DMS153 treated with DMSO at 0.1 percent for 48 hours (cell line): Measurements from ENCODE around the gene ZNF217.
A peak's percentile ranks its signal among the peaks of the same experiment; 100 is the strongest.
"Not testable (repeated sequence)": the region's sequence is repeated elsewhere in the genome, so short reads cannot be mapped to it uniquely, and the experiment has no call there.

Source experiments
- DNase-seq: peaks from one replicate; lab custom pipeline; 2025; ENCODE audit not compliant: unreplicated experiment; lab: John Stamatoyannopoulos, UW

Gene ZNF217

DNA sequence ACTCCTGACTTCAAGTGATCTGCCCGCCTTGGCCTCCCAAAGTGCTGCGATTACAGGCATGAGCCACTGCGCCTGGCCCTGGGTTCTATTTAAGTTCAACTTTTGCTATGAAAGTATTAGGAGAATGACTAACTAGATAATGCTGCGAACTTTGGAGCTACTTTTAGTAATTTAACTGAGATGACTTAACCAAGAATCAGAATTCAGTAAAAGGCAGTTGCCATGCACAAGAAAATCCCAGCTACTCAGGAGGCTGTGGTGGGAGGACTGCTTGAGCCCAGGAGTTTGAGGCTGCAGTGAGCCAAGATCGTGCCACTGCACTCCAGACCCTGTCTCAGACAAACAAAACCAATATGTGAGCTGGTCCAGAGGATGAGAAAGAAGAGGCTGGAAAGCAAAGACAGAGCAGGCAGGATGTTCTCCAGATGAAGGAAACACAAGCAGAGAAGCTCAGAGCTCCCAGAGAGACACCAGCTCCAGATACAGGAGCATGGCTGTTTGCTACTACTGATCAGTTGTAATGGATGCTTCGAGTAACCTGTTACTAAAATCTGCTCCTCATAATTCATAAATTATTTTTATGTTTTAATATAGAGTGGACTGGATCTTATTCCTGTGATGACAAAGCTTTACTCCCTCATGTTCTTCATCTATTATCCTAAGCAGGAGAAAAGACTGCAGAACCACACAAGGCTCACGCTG is 23.9 kb downstream of the ZNF217 start:
- DNase-seq: no peak

DNA sequence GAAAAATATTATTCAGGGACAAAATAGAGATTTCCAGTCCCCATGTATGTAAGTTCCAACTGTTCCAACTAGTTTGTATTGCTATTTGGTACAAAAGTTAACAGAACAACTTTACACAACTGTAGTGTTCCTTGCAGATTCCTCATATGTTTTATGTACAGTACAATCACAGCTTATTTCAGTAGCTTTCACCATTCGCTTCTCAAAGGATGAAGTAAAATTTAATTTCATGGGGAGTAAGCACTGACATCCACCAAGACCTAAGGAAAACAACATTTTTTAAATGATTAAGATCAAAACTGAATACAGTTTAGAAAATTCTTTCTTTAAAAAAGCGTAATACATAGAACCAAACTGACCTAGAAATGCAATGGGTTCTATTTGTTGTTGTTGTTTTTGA is 24.6 kb downstream of the ZNF217 start:
- no peak for DNase-seq

DNA sequence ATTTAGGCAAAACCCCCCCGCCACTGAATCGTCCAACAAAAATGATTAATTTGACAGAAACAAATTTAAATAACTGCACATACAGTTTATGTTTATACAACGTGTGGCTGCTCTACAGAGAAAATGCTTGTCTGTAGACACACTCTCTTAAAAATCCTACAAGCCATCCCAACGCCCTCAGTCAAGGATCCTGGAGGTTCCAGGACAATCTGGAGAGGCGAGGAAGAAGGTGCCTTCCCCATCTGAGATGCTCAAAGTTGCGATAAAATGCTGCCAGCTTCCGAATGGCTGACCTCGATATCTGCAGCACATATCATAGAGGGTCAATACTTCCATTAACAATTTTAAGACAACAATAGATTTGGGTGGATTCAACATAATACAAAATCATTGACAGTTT is 25.3 kb downstream of the ZNF217 start:
- no peak for DNase-seq

DNA sequence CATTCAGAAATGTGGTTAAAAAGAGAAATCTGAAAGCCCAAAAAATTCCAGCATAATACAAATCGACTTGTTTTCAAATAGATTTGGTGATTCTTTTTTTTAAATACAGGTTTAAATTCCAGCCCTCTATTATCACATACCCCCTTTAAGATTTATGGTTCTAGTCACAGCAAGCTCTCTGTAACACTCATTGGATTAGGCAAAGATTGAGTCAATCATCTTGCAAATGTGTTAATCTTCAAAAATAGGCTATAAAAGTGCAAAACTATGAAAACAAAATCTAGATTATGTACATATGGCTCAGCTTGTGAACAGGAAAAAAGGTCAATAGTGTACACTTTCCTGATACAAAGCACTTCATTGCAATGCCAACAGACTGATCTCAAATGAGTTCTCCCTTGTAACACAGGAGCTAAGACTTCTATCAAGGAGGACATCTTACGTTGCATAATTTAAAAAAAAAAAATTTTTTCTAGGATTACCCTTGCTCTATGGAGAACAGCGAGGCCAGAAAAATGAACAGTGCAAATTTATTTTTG is 26.2 kb downstream of the ZNF217 start:
- no peak for DNase-seq

DNA sequence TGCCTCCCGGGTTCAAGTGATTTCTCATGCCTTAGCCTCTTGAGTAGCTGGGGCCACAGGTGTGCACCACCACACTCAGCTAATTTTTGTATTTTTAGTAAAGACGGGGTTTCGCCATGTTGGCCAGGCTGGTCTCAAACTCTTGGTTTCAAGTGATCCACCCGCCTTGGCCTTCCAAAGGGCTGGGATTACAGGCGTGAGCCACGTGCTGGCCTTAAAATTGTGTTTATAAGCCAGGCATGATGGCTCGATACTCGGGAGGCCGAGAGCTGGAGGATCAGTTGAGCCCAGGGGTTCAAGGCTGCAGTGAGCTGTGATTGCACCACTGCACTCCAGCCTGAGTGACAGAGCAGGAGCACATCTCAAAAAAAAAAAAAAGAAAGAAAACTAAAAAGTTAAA is 27.0 kb downstream of the ZNF217 start:
- DNase-seq: not testable (repeated sequence)

DNA sequence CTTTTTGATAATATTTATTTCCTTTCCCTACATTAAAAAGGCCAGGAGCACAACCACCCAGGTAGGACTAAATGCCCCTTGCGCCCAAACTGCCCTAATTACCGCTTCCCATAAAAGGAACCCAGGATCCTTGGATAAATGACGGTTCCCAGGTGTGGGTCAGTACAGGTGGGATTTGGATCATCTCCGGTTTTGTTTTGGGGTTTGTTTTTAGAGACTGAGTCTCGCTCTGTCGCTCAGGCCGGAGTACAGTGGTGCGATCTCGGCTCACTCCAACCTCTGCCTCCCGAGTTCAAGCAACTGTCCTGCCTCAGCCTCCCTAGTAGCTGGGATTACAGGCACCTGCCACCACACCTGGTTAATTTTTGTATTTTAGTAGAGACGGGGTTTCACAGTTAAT is 28.4 kb downstream of the ZNF217 start:
- no peak for DNase-seq

DNA sequence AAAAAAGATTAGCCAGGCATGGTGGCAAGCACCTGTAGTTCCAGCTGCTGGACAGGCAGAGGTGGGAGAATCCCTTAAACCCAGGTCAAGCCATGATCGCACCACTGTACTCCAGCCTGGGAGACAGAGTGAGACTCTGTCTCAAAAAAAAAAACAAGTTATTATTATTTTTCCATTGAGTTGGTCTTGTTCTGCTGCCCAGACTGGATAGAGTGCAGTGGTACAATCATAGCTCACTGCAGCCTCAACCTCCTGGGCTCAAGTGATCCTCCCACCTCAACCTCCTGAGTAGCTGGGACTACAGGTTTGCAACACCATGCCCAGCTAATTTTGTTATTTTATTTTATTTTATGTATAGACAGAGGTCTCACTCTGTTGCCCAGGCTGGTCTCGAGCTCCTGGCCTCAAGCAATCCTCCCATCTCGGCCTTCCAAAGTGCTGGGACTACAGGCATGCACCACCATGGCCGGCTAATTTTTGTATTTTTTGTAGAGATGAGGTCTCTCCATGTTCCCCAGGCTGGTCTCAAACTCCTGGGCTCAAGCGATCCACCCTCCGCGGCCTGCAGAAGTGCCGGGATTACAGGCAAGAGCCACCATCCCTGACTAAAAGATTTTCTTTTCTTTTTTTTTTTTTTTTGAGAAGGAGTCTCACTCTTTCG is 31.4 kb downstream of the ZNF217 start:
- not testable (repeated sequence) for DNase-seq

DNA sequence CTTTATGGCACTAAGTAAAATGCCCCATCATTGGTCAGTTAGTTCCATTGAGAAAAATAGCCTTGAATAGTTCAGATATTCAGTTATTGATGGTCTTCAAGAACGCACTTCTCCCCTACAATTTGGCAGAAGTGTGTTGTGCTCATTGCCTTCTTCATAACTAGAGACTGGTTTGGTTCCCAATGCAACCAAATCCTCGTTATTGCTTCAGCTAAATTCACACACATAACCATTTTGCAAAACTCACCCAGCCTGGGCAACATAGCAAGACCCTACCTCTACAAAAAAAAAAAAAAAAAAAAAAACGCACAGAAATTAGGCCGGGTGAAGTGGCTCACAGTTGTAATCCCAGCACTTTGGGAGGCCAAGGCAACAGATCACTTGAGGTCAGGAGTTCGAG is 32.1 kb downstream of the ZNF217 start:
- no peak for DNase-seq

DNA sequence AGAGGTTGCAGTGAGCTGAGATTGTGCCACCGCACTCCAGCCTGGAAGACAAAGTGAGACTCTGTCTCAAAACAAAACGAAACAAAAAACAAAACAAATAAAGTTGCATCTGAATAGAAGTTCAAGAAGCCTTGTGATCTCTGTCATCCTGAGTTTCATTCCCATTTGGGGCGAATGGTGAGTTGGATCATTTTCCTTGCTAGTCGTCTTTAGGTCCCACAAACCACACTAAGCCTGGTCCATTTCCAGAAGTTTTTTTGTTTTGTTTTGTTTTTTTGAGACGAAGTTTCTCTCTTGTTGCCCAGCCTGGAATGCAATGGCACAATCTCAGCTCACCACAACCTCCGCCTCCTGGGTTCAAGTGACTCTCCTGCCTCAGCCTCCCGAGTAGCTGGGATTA is 33.8 kb downstream of the ZNF217 start:
- DNase-seq: no peak

DNA sequence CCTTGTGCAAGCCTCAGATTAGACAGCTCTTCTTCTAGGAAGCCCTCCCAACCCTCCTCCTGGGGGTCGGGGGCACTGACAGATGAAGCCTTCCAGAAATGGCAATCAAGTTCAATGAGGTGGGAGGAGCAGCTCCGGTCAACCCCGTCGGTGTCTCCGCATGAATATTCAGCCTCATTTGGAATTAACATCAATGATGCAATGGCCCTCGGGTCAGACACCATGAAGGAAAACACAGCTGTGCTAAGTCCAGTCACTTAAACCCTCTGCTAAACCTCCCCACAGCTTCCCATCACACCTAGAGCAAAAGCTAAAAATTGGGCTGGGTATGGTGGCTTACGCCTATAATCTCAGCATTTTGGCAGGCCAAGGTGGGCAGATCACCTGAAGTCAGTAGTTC is 36.5 kb downstream of the ZNF217 start:
- DNase-seq: no peak

DNA sequence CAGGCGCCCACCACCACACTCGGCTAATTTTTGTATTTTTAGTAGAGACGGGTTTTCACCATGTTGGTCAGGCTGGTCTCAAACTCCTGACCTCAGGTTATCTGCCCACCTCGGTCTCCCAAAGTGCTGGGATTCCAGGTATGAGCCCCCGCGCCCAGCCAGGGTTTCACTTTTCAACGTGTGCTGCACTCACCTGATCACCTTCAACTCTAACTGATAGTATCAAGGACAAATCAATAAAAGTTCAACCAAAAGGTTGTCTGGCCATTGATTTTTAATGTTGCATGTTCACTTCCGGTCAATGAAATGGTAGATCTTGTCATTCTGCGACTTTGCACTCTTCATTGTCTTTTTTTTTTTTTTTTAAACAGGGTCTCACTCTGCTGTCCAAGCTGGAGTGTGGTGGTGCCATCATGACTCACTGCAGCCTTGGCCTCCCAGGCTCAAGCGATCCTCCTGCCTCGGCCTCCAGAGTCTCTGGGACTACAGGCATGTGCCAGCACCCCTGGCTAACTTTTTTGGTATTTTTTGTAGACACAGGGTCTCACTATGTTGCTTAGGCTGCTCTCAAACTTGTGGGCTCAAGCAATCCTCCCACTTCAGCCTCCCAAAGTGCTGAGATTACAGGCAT is 37.3 kb downstream of the ZNF217 start:
- DNase-seq: no peak

DNA sequence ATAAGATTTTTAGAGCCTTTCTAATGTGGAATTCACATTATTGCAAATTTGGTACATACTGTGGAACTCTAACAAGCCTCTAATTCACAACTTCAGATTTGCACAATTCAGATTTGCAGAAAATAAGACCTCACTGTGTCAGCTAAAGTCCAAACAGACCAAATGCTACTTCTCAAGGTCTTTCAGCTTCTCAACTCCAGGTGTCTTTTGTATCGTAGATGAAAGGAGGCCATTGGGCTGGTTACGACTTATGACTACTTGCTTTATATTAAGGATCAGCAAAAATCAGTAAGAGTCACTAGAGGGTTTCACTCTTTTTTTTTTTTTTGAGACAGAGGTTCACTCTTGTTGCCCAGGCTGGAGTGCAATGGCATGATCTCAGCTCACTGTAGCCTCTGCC is 37.8 kb downstream of the ZNF217 start:
- DNase-seq: no peak

DNA sequence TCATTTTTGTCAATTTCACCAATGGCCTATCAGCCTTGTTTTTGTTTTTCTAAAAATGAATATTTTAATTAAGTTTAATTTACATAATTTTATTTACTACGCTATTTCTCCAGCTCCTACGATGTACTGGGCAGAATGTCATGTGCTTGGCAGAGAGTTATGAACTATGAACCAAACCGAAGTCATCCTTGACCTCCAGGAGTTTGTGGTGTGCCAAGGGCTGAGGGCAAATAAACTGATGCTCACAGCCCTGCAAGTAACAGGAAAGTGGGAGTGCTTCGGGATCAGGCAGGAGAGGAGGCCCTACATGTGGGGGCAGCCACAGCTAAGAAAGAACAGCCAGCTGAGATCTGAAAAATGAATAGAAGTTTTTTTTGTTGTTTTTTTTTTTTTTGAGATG is 38.6 kb downstream of the ZNF217 start:
- DNase-seq: no peak

DNA sequence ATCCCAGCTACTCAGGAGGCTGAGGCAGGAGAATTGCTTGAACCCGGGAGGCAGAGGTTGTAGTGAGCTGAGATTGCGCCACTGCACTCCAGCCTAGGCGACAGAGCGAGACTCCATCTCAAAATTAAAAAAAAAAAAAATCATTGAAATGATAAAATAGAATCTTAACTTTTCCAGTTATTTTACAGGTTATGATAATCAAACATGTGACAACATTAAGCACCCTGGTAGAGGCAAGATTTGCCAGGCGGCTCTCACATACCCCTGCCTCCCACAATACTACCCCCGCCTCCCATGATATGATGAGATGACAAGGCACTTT is 41.1 kb downstream of the ZNF217 start:
- DNase-seq: not testable (repeated sequence)

DNA sequence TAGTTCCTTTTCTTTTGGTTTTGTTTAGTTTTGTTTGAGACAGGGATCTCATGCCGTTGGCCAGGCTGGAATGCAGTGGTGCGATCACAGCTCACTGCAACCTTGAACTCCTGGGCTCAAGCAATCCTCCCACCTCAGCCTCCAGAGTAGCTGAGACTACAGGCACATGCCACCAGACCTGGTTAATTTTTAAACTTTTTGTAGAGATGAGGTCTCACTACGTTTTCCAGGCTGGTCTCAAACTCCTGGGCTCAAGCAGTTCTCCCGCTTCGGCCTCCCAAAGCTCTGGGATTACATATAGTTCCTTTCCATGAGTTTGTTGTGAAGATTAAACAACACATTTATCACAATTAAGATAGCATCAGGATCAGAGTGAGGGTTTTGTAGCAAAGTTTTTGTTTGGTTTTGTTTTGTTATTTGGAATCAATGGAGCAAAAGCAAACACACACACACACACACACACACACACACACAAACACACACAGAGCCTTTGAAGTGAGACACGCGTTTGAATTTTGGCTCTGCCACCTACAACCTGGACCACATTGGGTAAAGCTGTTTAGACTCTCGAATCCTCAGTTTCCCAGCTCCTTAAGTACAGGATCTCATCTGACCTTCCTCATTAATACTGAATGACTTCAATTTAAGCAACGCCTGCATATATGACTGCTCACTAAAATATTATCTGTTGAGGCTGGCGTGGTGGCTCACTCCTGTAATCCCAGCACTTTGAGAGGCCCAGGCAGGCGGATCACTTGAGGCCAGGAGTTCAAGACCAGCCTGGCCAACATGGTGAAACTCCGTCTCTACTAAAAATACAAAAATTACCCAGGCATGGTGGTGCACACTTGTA is 41.7 kb downstream of the ZNF217 start:
- DNase-seq: not testable (repeated sequence)

DNA sequence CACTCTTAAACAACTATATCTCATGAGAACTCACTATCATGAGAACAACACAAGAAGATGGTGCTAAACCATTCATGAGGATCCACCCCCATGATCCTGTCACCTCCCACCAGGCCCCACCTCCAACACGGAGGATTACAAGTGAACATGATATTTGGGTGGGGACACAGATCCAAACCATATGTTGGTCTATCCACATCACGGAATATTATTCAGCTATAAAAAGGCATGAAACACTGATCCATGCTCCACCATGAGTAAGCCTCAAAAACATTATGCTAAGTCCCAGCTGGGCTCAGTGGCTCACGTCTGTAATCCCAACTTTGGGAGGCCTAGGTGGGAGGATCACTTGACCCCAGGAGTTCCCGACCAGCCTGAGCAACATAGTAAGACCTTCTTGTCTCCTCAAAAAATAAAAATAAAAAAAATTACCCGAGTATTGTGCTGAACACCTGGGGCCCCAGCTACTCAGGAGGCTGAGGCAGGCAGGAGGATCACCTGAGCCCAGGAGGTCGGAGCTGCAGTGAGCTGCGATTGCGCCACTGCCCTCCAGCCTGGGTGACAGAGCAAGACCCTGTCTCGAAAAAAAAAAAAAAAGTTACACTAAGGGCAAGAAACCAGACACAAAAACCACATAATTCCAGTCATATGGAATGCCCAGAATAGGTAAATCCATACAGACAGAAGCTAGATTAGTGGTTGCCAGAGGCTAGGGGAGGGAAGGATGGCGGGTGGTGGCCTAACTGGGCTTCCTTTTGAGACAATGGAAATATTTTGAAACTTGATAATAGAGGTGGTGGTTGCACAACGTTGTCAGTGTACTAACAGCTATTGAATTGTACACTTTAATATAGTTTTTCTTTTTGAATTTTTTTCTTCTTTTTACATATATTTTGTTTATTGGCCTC is 43.1 kb downstream of the ZNF217 start:
- DNase-seq: no peak

DNA sequence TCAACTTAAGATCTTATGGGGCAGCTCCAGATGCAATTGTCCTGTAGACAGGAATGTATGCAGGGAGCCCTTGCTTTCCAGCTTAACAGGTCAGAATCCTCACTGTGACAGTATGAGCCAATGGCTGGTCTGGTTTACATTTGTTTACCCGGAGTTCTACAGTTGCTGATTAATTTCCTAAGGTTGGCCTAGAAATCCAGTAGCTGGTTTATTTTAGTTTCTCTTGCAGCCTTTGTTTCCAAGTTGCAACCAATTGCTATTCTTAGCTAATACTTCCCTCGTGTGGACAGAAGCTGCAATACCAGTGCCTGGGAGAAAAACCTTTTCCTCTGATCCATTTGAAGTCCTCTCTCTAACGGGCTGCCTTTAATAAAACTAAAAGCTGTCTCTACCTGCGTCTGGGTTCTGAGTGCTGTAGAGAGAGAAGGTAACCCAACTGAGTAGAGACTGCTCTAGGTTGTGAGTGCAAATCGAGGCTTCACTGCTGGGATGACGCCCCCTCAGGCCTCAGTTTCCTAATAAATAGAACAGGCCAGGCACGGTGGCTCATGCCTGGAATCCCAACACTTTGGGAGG is 45.9 kb downstream of the ZNF217 start:
- DNase-seq: peak; percentile 50

DNA sequence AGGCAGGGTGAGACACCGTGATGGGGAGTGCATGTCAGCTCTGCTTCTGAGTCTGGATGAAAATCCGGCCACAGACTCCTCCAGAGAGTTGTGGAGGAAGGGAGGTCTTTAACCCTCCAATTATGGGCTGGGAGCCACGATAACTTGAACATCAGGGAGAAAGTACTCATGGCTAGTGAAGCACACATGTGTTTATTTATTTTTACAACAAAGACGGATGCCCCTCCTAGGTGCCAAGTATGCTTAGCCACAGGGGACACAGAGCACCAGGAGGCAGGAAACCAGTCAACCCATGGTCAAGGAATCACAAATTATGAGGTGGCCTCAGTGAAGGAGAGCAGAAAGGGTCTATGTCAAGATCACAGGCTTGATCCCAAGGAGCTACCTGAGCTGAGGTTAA is 54.1 kb downstream of the ZNF217 start:
- DNase-seq: no peak

DNA sequence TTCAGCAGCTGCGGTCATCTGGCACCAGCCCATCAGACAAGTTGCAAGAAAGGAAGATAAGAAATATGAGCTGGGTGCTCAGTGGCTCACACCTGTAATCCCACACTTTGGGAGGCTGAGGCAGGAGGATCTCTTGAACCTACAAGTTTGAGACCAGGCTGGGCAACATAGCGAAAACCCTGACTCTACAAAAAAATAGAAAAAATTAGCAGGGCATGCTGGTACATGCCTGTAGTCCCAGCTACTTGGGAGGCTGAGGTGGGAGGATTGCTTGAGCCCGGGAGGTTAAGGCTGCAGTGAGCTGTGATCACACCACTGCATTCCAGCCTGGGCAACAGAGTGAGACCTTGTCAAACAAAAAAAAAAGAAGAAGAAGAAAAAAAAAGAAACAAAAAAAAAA is 57.3 kb downstream of the ZNF217 start:
- DNase-seq: not testable (repeated sequence)

DNA sequence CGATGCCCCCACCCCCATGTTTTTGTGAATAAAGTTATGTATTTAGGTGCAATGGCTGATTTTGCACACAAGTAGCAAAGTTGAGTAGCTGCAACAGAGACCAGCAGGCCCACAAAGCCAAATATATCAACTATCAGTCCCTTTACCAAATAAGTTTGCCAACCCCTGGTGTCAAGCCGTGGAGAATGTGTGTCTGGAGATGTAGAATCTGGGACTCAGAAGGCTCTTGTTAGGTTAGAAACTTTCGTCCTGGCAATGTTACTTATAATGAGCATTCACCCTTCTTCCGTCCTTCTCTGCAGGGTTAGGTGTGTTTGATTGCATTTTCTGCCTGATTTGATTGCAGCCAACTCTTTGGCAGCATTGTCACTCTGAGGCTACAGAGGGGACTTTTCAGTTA is 57.8 kb downstream of the ZNF217 start:
- DNase-seq: no peak
